Measurements from ENCODE around the gene ADCYAP1R1.

The ADCYAP1R1 gene

GRCh38 chr7:31087351-31087750 lies 35.2 kb downstream of the ADCYAP1R1 start:
- DNase-seq (ENCODE audit: low read depth): no peak

- DNase-seq (ENCODE audit: low read depth): no peak
Observed at GRCh38 chr7:31091924-31092434, 39.9 kb downstream of the ADCYAP1R1 start.

- no peak for DNase-seq (ENCODE audit: low read depth)
Observed at GRCh38 chr7:31092606-31093005, 40.5 kb downstream of the ADCYAP1R1 start.

GRCh38 chr7:31093282-31093681 lies 41.2 kb downstream of the ADCYAP1R1 start:
- DNase-seq (ENCODE audit: low read depth): no peak

- DNase-seq (ENCODE audit: low read depth): no peak
Observed at GRCh38 chr7:31094271-31094670, 42.2 kb downstream of the ADCYAP1R1 start.

- DNase-seq (ENCODE audit: low read depth): no peak
Observed at GRCh38 chr7:31095286-31096197, 43.4 kb downstream of the ADCYAP1R1 start.

GRCh38 chr7:31096198-31096876 lies 44.2 kb downstream of the ADCYAP1R1 start:
- DNase-seq (ENCODE audit: low read depth): no peak

GRCh38 chr7:31096877-31097258 lies 44.8 kb downstream of the ADCYAP1R1 start:
- no peak for DNase-seq (ENCODE audit: low read depth)

- DNase-seq (ENCODE audit: low read depth): no peak
Observed at GRCh38 chr7:31098642-31099360, 46.7 kb downstream of the ADCYAP1R1 start.

- DNase-seq (ENCODE audit: low read depth): no peak
Observed at GRCh38 chr7:31099451-31100444, 47.6 kb downstream of the ADCYAP1R1 start.

- DNase-seq (ENCODE audit: low read depth): no peak
Observed at GRCh38 chr7:31100445-31100844, 48.3 kb downstream of the ADCYAP1R1 start.

- DNase-seq (ENCODE audit: low read depth): no peak
Observed at GRCh38 chr7:31100871-31101270, 48.8 kb downstream of the ADCYAP1R1 start.

GRCh38 chr7:31101544-31101943 lies 49.4 kb downstream of the ADCYAP1R1 start:
- no peak for DNase-seq (ENCODE audit: low read depth)

GRCh38 chr7:31102151-31102972 lies 50.3 kb downstream of the ADCYAP1R1 start:
- DNase-seq (ENCODE audit: low read depth): no peak

GRCh38 chr7:31102973-31103850 lies 51.1 kb downstream of the ADCYAP1R1 start:
- no peak for DNase-seq (ENCODE audit: low read depth)

- DNase-seq (ENCODE audit: low read depth): no peak
Observed at GRCh38 chr7:31104361-31105255, 52.5 kb downstream of the ADCYAP1R1 start.

GRCh38 chr7:31105256-31105950 lies 53.3 kb downstream of the ADCYAP1R1 start:
- DNase-seq (ENCODE audit: low read depth): no peak

Measured in stimulated activated CD4-positive, alpha-beta T cell treated with anti-CD3 and anti-CD28 coated beads, Interleukin-2, amount 100 ng/mL, for 4 hours (primary cell).